ENCODE results near the gene NYAP1.
"Not testable (repeated sequence)": the region's sequence is repeated elsewhere in the genome, so short reads cannot be mapped to it uniquely, and the experiment has no call there.

NYAP1 gene

GRCh38 chr7:100496509-100496908, 12.8 kb downstream of the NYAP1 start:
- POLR2A ChIA-PET = interaction anchor here (0.7 kb wide), 1 partner anchor 59 kb away, joined by 4 read pairs; no protein-coding TSS in a partner anchor
- no peak overlapping the region for H3K27ac ChIP-seq (ENCODE audit: extremely low read depth, low read depth, low read length)
- TF ChIP-seq ZNF121 (tag by site-specific recombination; IDR thresholded peaks at IDR 0.05) = peak; percentile 36; the same call in 1 of the 2 replicates
- no peak for TF ChIP-seq ZNF174 (tag by site-specific recombination; IDR thresholded peaks at IDR 0.05)
- no peaks in the 10 kb centered on the region for H3K36me3 ChIP-seq (ENCODE audit: control insufficient read depth in 2 of 2, insufficient read depth in 1 of 2, low read length in 2 of 2)
- CTCF ChIA-PET = interaction anchor here (0.6 to 2.7 kb wide), 7 partner anchors 14 to 835 kb away, joined by 3 to 16 read pairs (median 4); partner anchors contain the start of gene NYAP1
- H3K4me3 ChIP-seq (ENCODE audit: low read depth, low read length) = no peak overlapping the region
- no peaks in the 10 kb centered on the region for H3K9me3 ChIP-seq (ENCODE audit: control insufficient read depth, insufficient read depth, low read depth, low read length)
- no peaks in the 10 kb centered on the region for H3K4me1 ChIP-seq (ENCODE audit: control insufficient read depth, insufficient read depth, low read length)

- H3K27ac ChIP-seq (ENCODE audit: extremely low read depth, low read depth, low read length); H3K36me3 ChIP-seq (ENCODE audit: control insufficient read depth in 2 of 2, insufficient read depth in 1 of 2, low read length in 2 of 2); H3K9me3 ChIP-seq (ENCODE audit: control insufficient read depth, insufficient read depth, low read depth, low read length); POLR2A ChIA-PET; H3K4me1 ChIP-seq (ENCODE audit: control insufficient read depth, insufficient read depth, low read length); H3K4me3 ChIP-seq (ENCODE audit: low read depth, low read length): not testable (repeated sequence)
- TF ChIP-seq ZNF121 (tag by site-specific recombination; IDR thresholded peaks at IDR 0.05) = peak; percentile 91
- CTCF ChIA-PET = interaction anchor here (0.6 to 0.7 kb wide), 3 partner anchors 32 to 367 kb away, joined by 3 to 4 read pairs (median 4); no protein-coding TSS in a partner anchor
Observed at GRCh38 chr7:100500743-100501142, 17.0 kb downstream of the NYAP1 start.

DNA sequence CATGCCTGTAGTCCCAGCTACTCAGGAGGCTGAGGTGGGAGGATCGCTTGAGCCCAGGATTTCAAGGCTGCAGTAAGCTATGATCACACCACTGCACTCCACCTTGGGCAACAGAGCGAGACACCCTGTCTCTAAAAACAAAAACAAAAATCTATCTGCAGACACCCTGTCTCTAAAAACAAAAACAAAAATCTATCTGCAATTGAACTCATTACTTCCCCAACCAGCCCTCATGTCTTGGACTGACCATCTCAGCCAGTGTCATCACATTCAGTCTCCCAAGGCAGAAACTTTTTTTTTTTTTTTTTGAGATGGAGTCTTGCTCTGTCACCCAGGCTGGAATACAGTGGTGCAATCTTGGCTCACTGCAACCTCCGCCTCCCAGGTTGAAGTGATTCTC, 20.3 kb downstream of the NYAP1 start:
- TF ChIP-seq ZNF600 (tag by site-specific recombination; IDR thresholded peaks at IDR 0.05) = peak; percentile 61
- not testable (repeated sequence) for H3K36me3 ChIP-seq (ENCODE audit: control insufficient read depth in 2 of 2, insufficient read depth in 1 of 2, low read length in 2 of 2); H3K27ac ChIP-seq (ENCODE audit: extremely low read depth, low read depth, low read length); H3K4me1 ChIP-seq (ENCODE audit: control insufficient read depth, insufficient read depth, low read length); H3K9me3 ChIP-seq (ENCODE audit: control insufficient read depth, insufficient read depth, low read depth, low read length); H3K4me3 ChIP-seq (ENCODE audit: low read depth, low read length)
- ChIA-PET CTCF (interaction anchor here (0.9 to 1.5 kb wide), 2 partner anchors 16 to 21 kb away, joined by 5 to 11 read pairs; no protein-coding TSS in a partner anchor), POLR2A (interaction anchor here (0.6 kb wide), 1 partner anchor 41 kb away, joined by 5 read pairs; no protein-coding TSS in a partner anchor)

GRCh38 chr7:100504887-100505611, 21.3 kb downstream of the NYAP1 start:
- Histone ChIP-seq H3K27ac (ENCODE audit: extremely low read depth, low read depth, low read length) (no peak overlapping the region), H3K36me3 (ENCODE audit: control insufficient read depth in 2 of 2, insufficient read depth in 1 of 2, low read length in 2 of 2) (no peaks in the 10 kb centered on the region), H3K9me3 (ENCODE audit: control insufficient read depth, insufficient read depth, low read depth, low read length) (no peaks in the 10 kb centered on the region), H3K4me3 (ENCODE audit: low read depth, low read length) (no peak overlapping the region), H3K4me1 (ENCODE audit: control insufficient read depth, insufficient read depth, low read length) (no peaks in the 10 kb centered on the region)
- ChIA-PET CTCF (interaction anchor here (1.1 to 1.5 kb wide), 2 partner anchors 15 to 23 kb away, joined by 5 to 8 read pairs; no protein-coding TSS in a partner anchor), POLR2A (interaction anchor here (0.6 kb wide), 1 partner anchor 42 kb away, joined by 5 read pairs; no protein-coding TSS in a partner anchor)
- no peak for TF ChIP-seq KLF1 (tag by site-specific recombination; IDR thresholded peaks at IDR 0.05)
- TF ChIP-seq, protein P1, sequence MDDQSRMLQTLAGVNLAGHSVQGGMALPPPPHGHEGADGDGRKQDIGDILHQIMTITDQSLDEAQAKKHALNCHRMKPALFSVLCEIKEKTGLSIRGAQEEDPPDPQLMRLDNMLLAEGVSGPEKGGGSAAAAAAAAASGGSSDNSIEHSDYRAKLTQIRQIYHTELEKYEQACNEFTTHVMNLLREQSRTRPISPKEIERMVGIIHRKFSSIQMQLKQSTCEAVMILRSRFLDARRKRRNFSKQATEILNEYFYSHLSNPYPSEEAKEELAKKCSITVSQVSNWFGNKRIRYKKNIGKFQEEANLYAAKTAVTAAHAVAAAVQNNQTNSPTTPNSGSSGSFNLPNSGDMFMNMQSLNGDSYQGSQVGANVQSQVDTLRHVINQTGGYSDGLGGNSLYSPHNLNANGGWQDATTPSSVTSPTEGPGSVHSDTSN (CRISPR knock-in tag; IDR thresholded peaks at IDR 0.05) = no peak
- TF ChIP-seq ZNF639 (tag by site-specific recombination; IDR thresholded peaks at IDR 0.05) = no peak
- TF ChIP-seq ZBTB17 (tag by site-specific recombination; IDR thresholded peaks at IDR 0.05) = peak; percentile 87
- TF ChIP-seq, protein P2, sequence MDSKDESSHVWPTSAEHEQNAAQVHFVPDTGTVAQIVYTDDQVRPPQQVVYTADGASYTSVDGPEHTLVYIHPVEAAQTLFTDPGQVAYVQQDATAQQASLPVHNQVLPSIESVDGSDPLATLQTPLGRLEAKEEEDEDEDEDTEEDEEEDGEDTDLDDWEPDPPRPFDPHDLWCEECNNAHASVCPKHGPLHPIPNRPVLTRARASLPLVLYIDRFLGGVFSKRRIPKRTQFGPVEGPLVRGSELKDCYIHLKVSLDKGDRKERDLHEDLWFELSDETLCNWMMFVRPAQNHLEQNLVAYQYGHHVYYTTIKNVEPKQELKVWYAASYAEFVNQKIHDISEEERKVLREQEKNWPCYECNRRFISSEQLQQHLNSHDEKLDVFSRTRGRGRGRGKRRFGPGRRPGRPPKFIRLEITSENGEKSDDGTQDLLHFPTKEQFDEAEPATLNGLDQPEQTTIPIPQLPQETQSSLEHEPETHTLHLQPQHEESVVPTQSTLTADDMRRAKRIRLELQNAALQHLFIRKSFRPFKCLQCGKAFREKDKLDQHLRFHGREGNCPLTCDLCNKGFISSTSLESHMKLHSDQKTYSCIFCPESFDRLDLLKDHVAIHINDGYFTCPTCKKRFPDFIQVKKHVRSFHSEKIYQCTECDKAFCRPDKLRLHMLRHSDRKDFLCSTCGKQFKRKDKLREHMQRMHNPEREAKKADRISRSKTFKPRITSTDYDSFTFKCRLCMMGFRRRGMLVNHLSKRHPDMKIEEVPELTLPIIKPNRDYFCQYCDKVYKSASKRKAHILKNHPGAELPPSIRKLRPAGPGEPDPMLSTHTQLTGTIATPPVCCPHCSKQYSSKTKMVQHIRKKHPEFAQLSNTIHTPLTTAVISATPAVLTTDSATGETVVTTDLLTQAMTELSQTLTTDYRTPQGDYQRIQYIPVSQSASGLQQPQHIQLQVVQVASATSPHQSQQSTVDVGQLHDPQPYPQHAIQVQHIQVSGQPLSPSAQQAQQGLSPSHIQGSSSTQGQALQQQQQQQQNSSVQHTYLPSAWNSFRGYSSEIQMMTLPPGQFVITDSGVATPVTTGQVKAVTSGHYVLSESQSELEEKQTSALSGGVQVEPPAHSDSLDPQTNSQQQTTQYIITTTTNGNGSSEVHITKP (tag by site-specific recombination; IDR thresholded peaks at IDR 0.05) = peak; percentile 61
- TF ChIP-seq ZNF768 (tag by site-specific recombination; IDR thresholded peaks at IDR 0.05) = peak; percentile 93
